K562 (cell line): ENCODE data around the gene NLGN4X. TPM values are rescaled to one million over a fixed set of nuclear protein-coding genes. Genes with fewer than 3 reads are reported as not detected.

Source experiments
- HMGN3 ChIP-seq: IDR thresholded peaks from 2 replicates; pipeline ENCODE4 v1.6.1; 2011; ENCODE audit warnings: borderline replicate concordance, low read depth, mild to moderate bottlenecking, mixed read lengths, low read length; ENCODE audit not compliant: insufficient read length; ENCODE audit errors: extremely low read depth
- MCM2 ChIP-seq: fragments of 450-650 bp; IDR thresholded peaks from 2 replicates; pipeline ENCODE4 v1.6.1; 2017; ENCODE audit warnings: low read depth, mild to moderate bottlenecking
- MTA2 ChIP-seq: fragments of 450-650 bp; IDR thresholded peaks from 2 replicates; pipeline ENCODE4 v1.6.1; 2016; ENCODE audit warnings: low read depth
- NR1H2 ChIP-seq: sonication (generic); formaldehyde crosslinking; IDR thresholded peaks from 2 replicates; pipeline ENCODE4 v1.4.0; 2020; ENCODE audit warnings: mild to moderate bottlenecking, missing genetic modification reagents
- PCBP1 ChIP-seq: fragments of 200-400 bp; formaldehyde crosslinking; IDR thresholded peaks from 2 replicates; pipeline ENCODE4 v1.6.1; 2018; ENCODE audit warnings: mild to moderate bottlenecking, low read depth, low read length; ENCODE audit not compliant: poor library complexity, severe bottlenecking
- PHF8 ChIP-seq: fragments of 200-600 bp; sonication (generic); IDR thresholded peaks from 2 replicates; pipeline ENCODE4 v1.6.1; 2012; ENCODE audit warnings: mixed run types, mild to moderate bottlenecking, inconsistent platforms, low read length, moderate library complexity, borderline replicate concordance
- POLR2G ChIP-seq: fragments of 200-400 bp; formaldehyde crosslinking; IDR thresholded peaks from 2 replicates; pipeline ENCODE4 v1.6.1; 2017; ENCODE audit warnings: low read depth, mild to moderate bottlenecking, antibody characterized with exemption, low read length, moderate library complexity
- ZFP1 ChIP-seq: fragments of 450-650 bp; formaldehyde crosslinking; IDR thresholded peaks from 2 replicates; pipeline ENCODE4 v1.4.0; 2020; ENCODE audit warnings: mild to moderate bottlenecking, mixed read lengths
- ZNF766 ChIP-seq: fragments of 200-800 bp; sonication (Bioruptor generic); conservative IDR thresholded peaks from 2 replicates; pipeline ENCODE4 v1.6.1; 2016; ENCODE audit warnings: missing genetic modification characterization, missing compliant biosample characterization
- polyA plus RNA-seq, 8 experiments: library from polyadenylated mRNA; depleted of rRNA in 4 of 8; stranded (reverse) in 5 of 8; unstranded in 3 of 8; fragments of >200 nt; fragmentation: Nextera tagmentation in 2 of 8; fragmentation: Illumina TruSeq in 1 of 8; extraction: Ambion mirVana in 2 of 8; extraction: Trizol in 1 of 8; gene quantifications; 2 replicates each; pipeline versions ENCODE4 v1.2.1 to v1.2.3, GENCODE V29; 2011 to 2014; ENCODE audit warnings: inconsistent platforms in 1 of 8, missing spikeins in 1 of 8
- total RNA-seq, 7 experiments: library from RNA; depleted of rRNA in 6 of 7; stranded (reverse); fragments of >200 nt in 6 of 7; fragmentation: Illumina TruSeq in 2 of 7; extraction: Trizol in 2 of 7; gene quantifications; 2 replicates each; pipeline versions ENCODE4 v1.2.1 to v1.2.3, GENCODE V29; 2011 to 2021; ENCODE audit warnings: low replicate concordance in 1 of 7
- TF ChIP-seq, protein P1 (sequence below), 2 experiments: fragments of 150-350 bp in 1 of 2; IDR thresholded peaks; 2 replicates each; pipeline ENCODE4 v1.6.1; 2012 to 2016; ENCODE audit warnings: low read depth in 2 of 2, low read length in 2 of 2, mild to moderate bottlenecking in 1 of 2, moderate library complexity in 1 of 2
- TF ChIP-seq, protein P2 (sequence below), 2 experiments: IDR thresholded peaks; 2 replicates each; pipeline ENCODE4 v1.6.1; 2011; ENCODE audit warnings: borderline replicate concordance in 1 of 2, control low read depth in 1 of 2, low read depth in 1 of 2, low read length in 1 of 2, mild to moderate bottlenecking in 1 of 2, mixed read lengths in 1 of 2, moderate library complexity in 1 of 2; ENCODE audit not compliant: insufficient read depth in 1 of 2, insufficient read length in 1 of 2, poor library complexity in 1 of 2, severe bottlenecking in 1 of 2; ENCODE audit errors: extremely low read depth in 1 of 2
- TF ChIP-seq, protein P3 (sequence below): fragments of 250-450 bp; sonication (Bioruptor Pico); IDR thresholded peaks from 2 replicates; pipeline ENCODE4 v1.4.0; 2020; ENCODE audit warnings: mild to moderate bottlenecking, moderate library complexity
- TF ChIP-seq, protein P4 (sequence below), 2 experiments: fragments of 450-650 bp; IDR thresholded peaks; 2 replicates each; pipeline ENCODE4 v1.6.1; 2016
- TF ChIP-seq, protein P5 (sequence below): fragments of 250-450 bp; sonication (Bioruptor Pico); IDR thresholded peaks from 2 replicates; pipeline ENCODE4 v1.5.0; 2021
- TF ChIP-seq, protein P6 (sequence below): sonication (generic); formaldehyde crosslinking; IDR thresholded peaks from 2 replicates; pipeline ENCODE4 v1.9.0; 2022; ENCODE audit warnings: mild to moderate bottlenecking, missing genetic modification reagents

Gene NLGN4X
- total and polyA plus RNA-seq, 9 of the 15 experiments (the other 6 are each of a cell fraction or from before 2014, with no cell fraction given) = 0.07 TPM; not detected in 8

DNA sequence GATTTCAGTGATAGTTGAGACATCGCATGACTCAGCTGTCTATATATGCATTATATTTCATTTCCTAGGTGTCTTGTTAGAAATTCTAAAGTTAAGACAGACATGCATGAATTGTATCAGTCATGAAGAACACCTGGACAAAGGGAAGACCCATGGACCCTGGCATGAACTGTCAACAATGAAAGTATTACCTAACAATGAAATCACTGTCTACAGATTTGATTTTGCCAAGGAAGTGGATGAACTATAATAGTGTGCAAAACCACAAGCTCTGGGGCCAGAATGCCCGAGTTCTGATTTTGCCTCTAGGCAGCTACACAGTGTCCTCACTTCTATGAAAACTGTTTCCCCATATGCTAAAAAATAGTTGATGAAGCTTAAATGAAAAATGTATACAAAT lies 386.1 kb downstream of the NLGN4X start (continued):
- TF ChIP-seq, protein P1, sequence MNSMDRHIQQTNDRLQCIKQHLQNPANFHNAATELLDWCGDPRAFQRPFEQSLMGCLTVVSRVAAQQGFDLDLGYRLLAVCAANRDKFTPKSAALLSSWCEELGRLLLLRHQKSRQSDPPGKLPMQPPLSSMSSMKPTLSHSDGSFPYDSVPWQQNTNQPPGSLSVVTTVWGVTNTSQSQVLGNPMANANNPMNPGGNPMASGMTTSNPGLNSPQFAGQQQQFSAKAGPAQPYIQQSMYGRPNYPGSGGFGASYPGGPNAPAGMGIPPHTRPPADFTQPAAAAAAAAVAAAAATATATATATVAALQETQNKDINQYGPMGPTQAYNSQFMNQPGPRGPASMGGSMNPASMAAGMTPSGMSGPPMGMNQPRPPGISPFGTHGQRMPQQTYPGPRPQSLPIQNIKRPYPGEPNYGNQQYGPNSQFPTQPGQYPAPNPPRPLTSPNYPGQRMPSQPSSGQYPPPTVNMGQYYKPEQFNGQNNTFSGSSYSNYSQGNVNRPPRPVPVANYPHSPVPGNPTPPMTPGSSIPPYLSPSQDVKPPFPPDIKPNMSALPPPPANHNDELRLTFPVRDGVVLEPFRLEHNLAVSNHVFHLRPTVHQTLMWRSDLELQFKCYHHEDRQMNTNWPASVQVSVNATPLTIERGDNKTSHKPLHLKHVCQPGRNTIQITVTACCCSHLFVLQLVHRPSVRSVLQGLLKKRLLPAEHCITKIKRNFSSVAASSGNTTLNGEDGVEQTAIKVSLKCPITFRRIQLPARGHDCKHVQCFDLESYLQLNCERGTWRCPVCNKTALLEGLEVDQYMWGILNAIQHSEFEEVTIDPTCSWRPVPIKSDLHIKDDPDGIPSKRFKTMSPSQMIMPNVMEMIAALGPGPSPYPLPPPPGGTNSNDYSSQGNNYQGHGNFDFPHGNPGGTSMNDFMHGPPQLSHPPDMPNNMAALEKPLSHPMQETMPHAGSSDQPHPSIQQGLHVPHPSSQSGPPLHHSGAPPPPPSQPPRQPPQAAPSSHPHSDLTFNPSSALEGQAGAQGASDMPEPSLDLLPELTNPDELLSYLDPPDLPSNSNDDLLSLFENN (IDR thresholded peaks at IDR 0.05; ENCODE audit: low read depth in 2 of 2, low read length in 2 of 2) = no peak
- TF ChIP-seq, protein P2, sequence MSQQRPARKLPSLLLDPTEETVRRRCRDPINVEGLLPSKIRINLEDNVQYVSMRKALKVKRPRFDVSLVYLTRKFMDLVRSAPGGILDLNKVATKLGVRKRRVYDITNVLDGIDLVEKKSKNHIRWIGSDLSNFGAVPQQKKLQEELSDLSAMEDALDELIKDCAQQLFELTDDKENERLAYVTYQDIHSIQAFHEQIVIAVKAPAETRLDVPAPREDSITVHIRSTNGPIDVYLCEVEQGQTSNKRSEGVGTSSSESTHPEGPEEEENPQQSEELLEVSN (IDR thresholded peaks at IDR 0.05; ENCODE audit: borderline replicate concordance in 1 of 2, extremely low read depth in 1 of 2, insufficient read depth in 1 of 2, insufficient read length in 1 of 2, low read depth in 1 of 2, low read length in 1 of 2, poor library complexity in 1 of 2, severe bottlenecking in 1 of 2) = no peak
- no peak for TF ChIP-seq MCM2
- TF ChIP-seq PCBP1 = no peak
- TF ChIP-seq, protein P3, sequence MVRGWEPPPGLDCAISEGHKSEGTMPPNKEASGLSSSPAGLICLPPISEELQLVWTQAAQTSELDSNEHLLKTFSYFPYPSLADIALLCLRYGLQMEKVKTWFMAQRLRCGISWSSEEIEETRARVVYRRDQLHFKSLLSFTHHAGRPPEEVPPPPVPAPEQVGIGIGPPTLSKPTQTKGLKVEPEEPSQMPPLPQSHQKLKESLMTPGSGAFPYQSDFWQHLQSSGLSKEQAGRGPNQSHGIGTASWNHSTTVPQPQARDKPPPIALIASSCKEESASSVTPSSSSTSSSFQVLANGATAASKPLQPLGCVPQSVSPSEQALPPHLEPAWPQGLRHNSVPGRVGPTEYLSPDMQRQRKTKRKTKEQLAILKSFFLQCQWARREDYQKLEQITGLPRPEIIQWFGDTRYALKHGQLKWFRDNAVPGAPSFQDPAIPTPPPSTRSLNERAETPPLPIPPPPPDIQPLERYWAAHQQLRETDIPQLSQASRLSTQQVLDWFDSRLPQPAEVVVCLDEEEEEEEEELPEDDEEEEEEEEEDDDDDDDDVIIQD (CRISPR knock-in tag) = no peak
- TF ChIP-seq, protein P4, sequence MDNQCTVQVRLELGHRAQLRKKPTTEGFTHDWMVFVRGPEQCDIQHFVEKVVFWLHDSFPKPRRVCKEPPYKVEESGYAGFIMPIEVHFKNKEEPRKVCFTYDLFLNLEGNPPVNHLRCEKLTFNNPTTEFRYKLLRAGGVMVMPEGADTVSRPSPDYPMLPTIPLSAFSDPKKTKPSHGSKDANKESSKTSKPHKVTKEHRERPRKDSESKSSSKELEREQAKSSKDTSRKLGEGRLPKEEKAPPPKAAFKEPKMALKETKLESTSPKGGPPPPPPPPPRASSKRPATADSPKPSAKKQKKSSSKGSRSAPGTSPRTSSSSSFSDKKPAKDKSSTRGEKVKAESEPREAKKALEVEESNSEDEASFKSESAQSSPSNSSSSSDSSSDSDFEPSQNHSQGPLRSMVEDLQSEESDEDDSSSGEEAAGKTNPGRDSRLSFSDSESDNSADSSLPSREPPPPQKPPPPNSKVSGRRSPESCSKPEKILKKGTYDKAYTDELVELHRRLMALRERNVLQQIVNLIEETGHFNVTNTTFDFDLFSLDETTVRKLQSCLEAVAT (IDR thresholded peaks at IDR 0.05) = no peak
- no peak for TF ChIP-seq POLR2G
- TF ChIP-seq, protein P5, sequence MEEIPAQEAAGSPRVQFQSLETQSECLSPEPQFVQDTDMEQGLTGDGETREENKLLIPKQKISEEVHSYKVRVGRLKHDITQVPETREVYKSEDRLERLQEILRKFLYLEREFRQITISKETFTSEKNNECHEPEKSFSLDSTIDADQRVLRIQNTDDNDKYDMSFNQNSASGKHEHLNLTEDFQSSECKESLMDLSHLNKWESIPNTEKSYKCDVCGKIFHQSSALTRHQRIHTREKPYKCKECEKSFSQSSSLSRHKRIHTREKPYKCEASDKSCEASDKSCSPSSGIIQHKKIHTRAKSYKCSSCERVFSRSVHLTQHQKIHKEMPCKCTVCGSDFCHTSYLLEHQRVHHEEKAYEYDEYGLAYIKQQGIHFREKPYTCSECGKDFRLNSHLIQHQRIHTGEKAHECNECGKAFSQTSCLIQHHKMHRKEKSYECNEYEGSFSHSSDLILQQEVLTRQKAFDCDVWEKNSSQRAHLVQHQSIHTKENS = no peak
- no peak for TF ChIP-seq HMGN3
- no peak for TF ChIP-seq ZFP1 (CRISPR knock-in tag)
- TF ChIP-seq ZNF766 (CRISPR knock-in tag) = no peak
- TF ChIP-seq PHF8 = no peak
- TF ChIP-seq NR1H2 (CRISPR knock-in tag) = no peak
- TF ChIP-seq, protein P6, sequence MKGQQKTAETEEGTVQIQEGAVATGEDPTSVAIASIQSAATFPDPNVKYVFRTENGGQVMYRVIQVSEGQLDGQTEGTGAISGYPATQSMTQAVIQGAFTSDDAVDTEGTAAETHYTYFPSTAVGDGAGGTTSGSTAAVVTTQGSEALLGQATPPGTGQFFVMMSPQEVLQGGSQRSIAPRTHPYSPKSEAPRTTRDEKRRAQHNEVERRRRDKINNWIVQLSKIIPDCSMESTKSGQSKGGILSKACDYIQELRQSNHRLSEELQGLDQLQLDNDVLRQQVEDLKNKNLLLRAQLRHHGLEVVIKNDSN (CRISPR knock-in tag) = no peak
- no peak for TF ChIP-seq MTA2
- TF ChIP-seq, all 486 proteins: peak for 0
